Muscle of leg (tissue), 11 donors: Measurements from ENCODE around the gene AGAP6. TPM values are rescaled to one million over a fixed set of nuclear protein-coding genes. Genes with fewer than 3 reads are reported as not detected.
"Not testable (repeated sequence)": the region's sequence is repeated elsewhere in the genome, so short reads cannot be mapped to it uniquely, and the experiment has no call there.

ENCODE experiments used
- DNase-seq: peaks from one replicate; pipeline ENCODE4 v3.0.0; 2013
- H3K27ac ChIP-seq: one replicate; pipeline ENCODE4 v1.5.1; 2013; ENCODE audit warnings: mild to moderate bottlenecking, low read length, control low read depth
- H3K27me3 ChIP-seq: one replicate; pipeline ENCODE4 v1.6.1; 2013; ENCODE audit warnings: low read length; ENCODE audit not compliant: control insufficient read depth, insufficient read depth
- H3K36me3 ChIP-seq: one replicate; pipeline ENCODE4 v1.6.1; 2013; ENCODE audit warnings: low read length; ENCODE audit not compliant: control insufficient read depth, insufficient read depth
- H3K4me1 ChIP-seq: one replicate; pipeline ENCODE4 v1.6.1; 2013; ENCODE audit warnings: low read length; ENCODE audit not compliant: control insufficient read depth, insufficient read depth
- H3K4me3 ChIP-seq: one replicate; pipeline ENCODE4 v1.5.1; 2013; ENCODE audit warnings: low read length, control low read depth
- H3K9me3 ChIP-seq: replicated peaks from 2 replicates; pipeline ENCODE4 v1.6.1; 2013; ENCODE audit warnings: low read depth, low read length; ENCODE audit not compliant: control insufficient read depth
- whole genome bisulfite sequencing: methylation state at CpG from one replicate; pipeline ENCODE4 v1.1.5; 2013; ENCODE audit warnings: missing lambda C conversion rate; ENCODE audit not compliant: insufficient coverage; 5-methylcytosine and 5-hydroxymethylcytosine counted together
- polyA plus RNA-seq, 8 donors: library from polyadenylated mRNA; unstranded; fragments of 120-200 nt; gene quantifications; one replicate each; pipeline versions ENCODE4 v1.2.1 to v1.2.3, GENCODE V29; 2013; ENCODE audit warnings: inconsistent platforms in 1 of 8, low replicate concordance in 1 of 8; ENCODE audit not compliant: insufficient read length in 8 of 8, insufficient read depth in 1 of 8
- total RNA-seq: library from RNA; stranded (reverse); fragments of 120-200 nt; gene quantifications from one replicate; pipeline ENCODE4 v1.2.4, GENCODE V29; 2013

AGAP6 gene
- total and polyA plus RNA-seq, 9 donors = 6.6 to 27.0 (median 9.9) TPM

- H3K27me3 ChIP-seq, H3K9me3 ChIP-seq, DNase-seq, H3K4me1 ChIP-seq, H3K36me3 ChIP-seq, H3K27ac ChIP-seq, H3K4me3 ChIP-seq: not testable (repeated sequence)
- no CpG with 5 or more reads among the region's 6 CpGs for WGBS
These were observed 64.7 kb downstream of the AGAP6 start for GRCh38 chr10:50052778-50053376.

GRCh38 chr10:50055494-50056292 lies 67.5 kb downstream of the AGAP6 start:
- H3K27me3 ChIP-seq, H3K4me3 ChIP-seq, H3K9me3 ChIP-seq, H3K4me1 ChIP-seq, H3K36me3 ChIP-seq, H3K27ac ChIP-seq, DNase-seq: not testable (repeated sequence)
- 60% methylated on average over 1 of the region's 5 CpGs for WGBS

GRCh38 chr10:50056654-50057053 lies 68.4 kb downstream of the AGAP6 start:
- H3K9me3 ChIP-seq, H3K4me3 ChIP-seq, H3K4me1 ChIP-seq, H3K27me3 ChIP-seq, H3K27ac ChIP-seq, DNase-seq, H3K36me3 ChIP-seq: not testable (repeated sequence)
- no CpG with 5 or more reads among the region's 8 CpGs for WGBS

- not testable (repeated sequence) for DNase-seq, H3K36me3 ChIP-seq, H3K4me1 ChIP-seq, H3K27me3 ChIP-seq, H3K9me3 ChIP-seq, H3K4me3 ChIP-seq, H3K27ac ChIP-seq
- no CpG with 5 or more reads among the region's 1 CpG for WGBS
These were observed 70.5 kb downstream of the AGAP6 start for GRCh38 chr10:50058727-50059126.

GRCh38 chr10:50059946-50060345 lies 71.7 kb downstream of the AGAP6 start:
- H3K4me1 ChIP-seq, H3K9me3 ChIP-seq, H3K36me3 ChIP-seq, H3K27ac ChIP-seq, H3K4me3 ChIP-seq, DNase-seq, H3K27me3 ChIP-seq: not testable (repeated sequence)
- WGBS = 70% methylated on average over 2 of the region's 10 CpGs

Other genes with a start within 250 kb of the AGAP6 start
- gene OGDHL, start 226.1 kb upstream of the AGAP6 start, total RNA-seq = 0.31 TPM
- 1 to 10 TPM in 1 of 8 donors, under 1 TPM in 7; 0.26 to 2.1 (median 0.43) TPM for gene OGDHL, start 226.1 kb upstream of the AGAP6 start, polyA plus RNA-seq
- 29.4 TPM for gene PARG, start 46.4 kb upstream of the AGAP6 start, total RNA-seq
- 10 to 100 TPM; 15.9 to 21.2 (median 18.6) TPM for gene PARG, start 46.4 kb upstream of the AGAP6 start, polyA plus RNA-seq
- 14.3 TPM for gene TIMM23B, start 46.4 kb upstream of the AGAP6 start, total RNA-seq
- gene TIMM23B, start 46.4 kb upstream of the AGAP6 start, polyA plus RNA-seq = 10 to 100 TPM; 11.4 to 23.5 (median 12.9) TPM
- 22.0 TPM for gene WASHC2A, start 79.5 kb downstream of the AGAP6 start, total RNA-seq
- gene WASHC2A, start 79.5 kb downstream of the AGAP6 start, polyA plus RNA-seq = 10 to 100 TPM; 22.2 to 32.4 (median 25.6) TPM